Measurements from ENCODE around the gene CRACR2B. TPM values are rescaled to one million over a fixed set of nuclear protein-coding genes. Genes with fewer than 3 reads are reported as not detected.

Gene CRACR2B
- total and polyA plus RNA-seq, 2 of the 13 experiments (the other 11 are each of a cell fraction or from before 2014, with no cell fraction given), result 14.9 to 21.0 TPM

Small RNAs within 50 kb of the gene (small RNA-seq; reads per million reads assigned to genes)
- 0 reads per million in 3 experiments for gene SNORA52 (ENCODE audit: insufficient read depth in 2 of 3, insufficient read length in 3 of 3, low read depth in 2 of 3, low replicate concordance in 1 of 3)

Other genes starting within 250 kb of the CRACR2B start
- gene IRF7, start 212.0 kb upstream of the CRACR2B start, total RNA-seq (2016; rRNA removed; fragmentation: Illumina TruSeq; extraction: Trizol), result not detected in 2 replicates
- gene IRF7, start 212.0 kb upstream of the CRACR2B start, polyA plus RNA-seq (2011; rRNA removed), result 0.04 TPM in 1 of 2 replicates, not detected in the other
- gene CDHR5, start 203.0 kb upstream of the CRACR2B start, total RNA-seq (2016; rRNA removed; fragmentation: Illumina TruSeq; extraction: Trizol), result 0.21 and 0.46 TPM in 2 replicates
- 0.68 and 0.71 TPM in 2 replicates for gene CDHR5, start 203.0 kb upstream of the CRACR2B start, polyA plus RNA-seq (2011; rRNA removed)
- gene SCT, start 200.7 kb upstream of the CRACR2B start, total RNA-seq (2016; rRNA removed; fragmentation: Illumina TruSeq; extraction: Trizol), result not detected in 2 replicates
- not detected in 2 replicates for gene SCT, start 200.7 kb upstream of the CRACR2B start, polyA plus RNA-seq (2011; rRNA removed)
- gene DRD4, start 190.7 kb upstream of the CRACR2B start, total RNA-seq (2016; rRNA removed; fragmentation: Illumina TruSeq; extraction: Trizol), result 0.13 TPM in 1 of 2 replicates, not detected in the other
- gene DRD4, start 190.7 kb upstream of the CRACR2B start, polyA plus RNA-seq (2011; rRNA removed), result 0.09 TPM in 2 replicates
- gene DEAF1, start 132.7 kb upstream of the CRACR2B start, total RNA-seq (2016; rRNA removed; fragmentation: Illumina TruSeq; extraction: Trizol), result 18.2 and 29.6 TPM in 2 replicates
- gene DEAF1, start 132.7 kb upstream of the CRACR2B start, polyA plus RNA-seq (2011; rRNA removed), result 22.3 and 31.6 TPM in 2 replicates
- gene TMEM80, start 132.1 kb upstream of the CRACR2B start, total RNA-seq (2016; rRNA removed; fragmentation: Illumina TruSeq; extraction: Trizol), result 2.7 and 5.6 TPM in 2 replicates
- gene TMEM80, start 132.1 kb upstream of the CRACR2B start, polyA plus RNA-seq (2011; rRNA removed), result 17.1 and 20.9 TPM in 2 replicates
- gene EPS8L2, start 121.7 kb upstream of the CRACR2B start, total RNA-seq (2016; rRNA removed; fragmentation: Illumina TruSeq; extraction: Trizol), result 55.6 and 89.3 TPM in 2 replicates
- gene EPS8L2, start 121.7 kb upstream of the CRACR2B start, polyA plus RNA-seq (2011; rRNA removed), result 416 and 597 TPM in 2 replicates
- 240 and 336 TPM in 2 replicates for gene TALDO1, start 80.5 kb upstream of the CRACR2B start, total RNA-seq (2016; rRNA removed; fragmentation: Illumina TruSeq; extraction: Trizol)
- gene TALDO1, start 80.5 kb upstream of the CRACR2B start, polyA plus RNA-seq (2011; rRNA removed), result 88.1 and 107 TPM in 2 replicates
- 35.8 and 60.5 TPM in 2 replicates for gene GATD1, start 50.4 kb upstream of the CRACR2B start, total RNA-seq (2016; rRNA removed; fragmentation: Illumina TruSeq; extraction: Trizol)
- 31.3 and 40.0 TPM in 2 replicates for gene GATD1, start 50.4 kb upstream of the CRACR2B start, polyA plus RNA-seq (2011; rRNA removed)
- gene CEND1, start 37.8 kb upstream of the CRACR2B start, total RNA-seq (2016; rRNA removed; fragmentation: Illumina TruSeq; extraction: Trizol), result not detected in 2 replicates
- gene CEND1, start 37.8 kb upstream of the CRACR2B start, polyA plus RNA-seq (2011; rRNA removed), result not detected in 2 replicates
- gene SLC25A22, start 29.6 kb upstream of the CRACR2B start, total RNA-seq (2016; rRNA removed; fragmentation: Illumina TruSeq; extraction: Trizol), result 8.0 and 12.4 TPM in 2 replicates
- 19.2 and 20.5 TPM in 2 replicates for gene SLC25A22, start 29.6 kb upstream of the CRACR2B start, polyA plus RNA-seq (2011; rRNA removed)
- 7.9 and 16.0 TPM in 2 replicates for gene PIDD1, start 22.7 kb upstream of the CRACR2B start, total RNA-seq (2016; rRNA removed; fragmentation: Illumina TruSeq; extraction: Trizol)
- 14.3 and 17.7 TPM in 2 replicates for gene PIDD1, start 22.7 kb upstream of the CRACR2B start, polyA plus RNA-seq (2011; rRNA removed)
- gene RPLP2, start 18.0 kb upstream of the CRACR2B start, total RNA-seq (2016; rRNA removed; fragmentation: Illumina TruSeq; extraction: Trizol), result 2,049 and 2,106 TPM in 2 replicates
- gene RPLP2, start 18.0 kb upstream of the CRACR2B start, polyA plus RNA-seq (2011; rRNA removed), result 895 and 978 TPM in 2 replicates
- 4.8 and 10.5 TPM in 2 replicates for gene PNPLA2, start 9.0 kb upstream of the CRACR2B start, total RNA-seq (2016; rRNA removed; fragmentation: Illumina TruSeq; extraction: Trizol)
- 43.2 and 58.1 TPM in 2 replicates for gene PNPLA2, start 9.0 kb upstream of the CRACR2B start, polyA plus RNA-seq (2011; rRNA removed)
- gene CD151, start 5.0 kb downstream of the CRACR2B start, total RNA-seq (2016; rRNA removed; fragmentation: Illumina TruSeq; extraction: Trizol), result 54.0 and 125 TPM in 2 replicates
- gene CD151, start 5.0 kb downstream of the CRACR2B start, polyA plus RNA-seq (2011; rRNA removed), result 197 and 287 TPM in 2 replicates
- 114 and 146 TPM in 2 replicates for gene POLR2L, start 14.6 kb downstream of the CRACR2B start, total RNA-seq (2016; rRNA removed; fragmentation: Illumina TruSeq; extraction: Trizol)
- 104 and 115 TPM in 2 replicates for gene POLR2L, start 14.6 kb downstream of the CRACR2B start, polyA plus RNA-seq (2011; rRNA removed)
- gene TSPAN4, start 14.9 kb downstream of the CRACR2B start, total RNA-seq (2016; rRNA removed; fragmentation: Illumina TruSeq; extraction: Trizol), result 13.2 and 31.7 TPM in 2 replicates
- 68.3 and 88.5 TPM in 2 replicates for gene TSPAN4, start 14.9 kb downstream of the CRACR2B start, polyA plus RNA-seq (2011; rRNA removed)
- gene CHID1, start 82.9 kb downstream of the CRACR2B start, total RNA-seq (2016; rRNA removed; fragmentation: Illumina TruSeq; extraction: Trizol), result 39.6 and 65.1 TPM in 2 replicates
- 93.6 and 102 TPM in 2 replicates for gene CHID1, start 82.9 kb downstream of the CRACR2B start, polyA plus RNA-seq (2011; rRNA removed)
- gene AP2A2, start 98.0 kb downstream of the CRACR2B start, total RNA-seq (2016; rRNA removed; fragmentation: Illumina TruSeq; extraction: Trizol), result 25.7 and 25.9 TPM in 2 replicates
- gene AP2A2, start 98.0 kb downstream of the CRACR2B start, polyA plus RNA-seq (2011; rRNA removed), result 74.5 and 75.7 TPM in 2 replicates
- not detected in 2 replicates for gene MUC6, start 208.8 kb downstream of the CRACR2B start, total RNA-seq (2016; rRNA removed; fragmentation: Illumina TruSeq; extraction: Trizol)
- not detected in 2 replicates for gene MUC6, start 208.8 kb downstream of the CRACR2B start, polyA plus RNA-seq (2011; rRNA removed)
- gene MUC2, start 247.0 kb downstream of the CRACR2B start, total RNA-seq (2016; rRNA removed; fragmentation: Illumina TruSeq; extraction: Trizol), result not detected in 2 replicates
- under 0.01 TPM in 1 of 2 replicates, not detected in the other for gene MUC2, start 247.0 kb downstream of the CRACR2B start, polyA plus RNA-seq (2011; rRNA removed)

Measured in HepG2 (cell line).